MM.1S (cell line): ENCODE data around the gene TMEM123.

Experiments
- DNase-seq: peaks from one replicate; pipeline ENCODE4 v3.0.0-alpha.2; 2015
- H2AFZ ChIP-seq: fragments of 300-600 bp; sonication (generic); 2 replicates; pipeline ENCODE4 v1.6.0; 2016; ENCODE audit warnings: antibody characterized with exemption, low read length
- H3F3A ChIP-seq: fragments of 300-600 bp; sonication (generic); 2 replicates; pipeline ENCODE4 v1.6.1; 2016; ENCODE audit warnings: mild to moderate bottlenecking, antibody characterized with exemption, low read length, moderate library complexity, mixed read lengths; ENCODE audit not compliant: insufficient read depth
- H3K27ac ChIP-seq: fragments of 300-600 bp; sonication (generic); 2 replicates; pipeline ENCODE4 v1.5.1; 2016; ENCODE audit warnings: mild to moderate bottlenecking, low read length
- H3K27me3 ChIP-seq: fragments of 300-600 bp; sonication (generic); replicated peaks from 2 replicates; pipeline ENCODE4 v1.6.0; 2016; ENCODE audit warnings: low read length; ENCODE audit not compliant: insufficient read depth
- H3K36me3 ChIP-seq: fragments of 300-600 bp; sonication (generic); replicated peaks from 2 replicates; pipeline ENCODE4 v1.6.1; 2016; ENCODE audit warnings: mild to moderate bottlenecking, low read length, mixed read lengths; ENCODE audit not compliant: insufficient read depth
- H3K4me1 ChIP-seq: fragments of 300-600 bp; sonication (generic); 2 replicates; pipeline ENCODE4 v1.6.1; 2016; ENCODE audit warnings: low read length, mixed read lengths
- H3K4me2 ChIP-seq: fragments of 300-600 bp; sonication (generic); 2 replicates; pipeline ENCODE4 v1.6.0; 2016; ENCODE audit warnings: low read depth, low read length
- H3K4me3 ChIP-seq: fragments of 300-600 bp; sonication (generic); 2 replicates; pipeline ENCODE4 v1.5.1; 2016; ENCODE audit warnings: low read length, mixed read lengths
- H3K79me2 ChIP-seq: fragments of 300-600 bp; sonication (generic); 2 replicates; pipeline ENCODE4 v1.6.1; 2016; ENCODE audit warnings: mixed run types, low read length, mixed read lengths
- H3K9ac ChIP-seq: fragments of 300-600 bp; sonication (generic); 2 replicates; pipeline ENCODE4 v1.6.1; 2016; ENCODE audit warnings: low read length, mixed read lengths
- H3K9me2 ChIP-seq: fragments of 300-600 bp; sonication (generic); replicated peaks from 2 replicates; pipeline ENCODE4 v1.6.1; 2016; ENCODE audit warnings: mild to moderate bottlenecking, low read length, mixed read lengths; ENCODE audit not compliant: insufficient read depth
- H3K9me3 ChIP-seq: fragments of 300-600 bp; sonication (generic); replicated peaks from 2 replicates; pipeline ENCODE4 v1.6.1; 2016; ENCODE audit warnings: mild to moderate bottlenecking, low read length, mixed read lengths; ENCODE audit not compliant: insufficient read depth
- H4K20me1 ChIP-seq: fragments of 300-600 bp; sonication (generic); 2 replicates; pipeline ENCODE4 v1.6.1; 2016; ENCODE audit warnings: mild to moderate bottlenecking, low read length, moderate library complexity, mixed read lengths; ENCODE audit not compliant: insufficient read depth
- CTCF ChIP-seq: fragments of 300-600 bp; sonication (generic); IDR thresholded peaks from 2 replicates; pipeline ENCODE4 v1.5.1; 2016; ENCODE audit warnings: antibody characterized with exemption, low read length, mixed read lengths
- EZH2 ChIP-seq: fragments of 300-600 bp; sonication (generic); optimal IDR thresholded peaks from 2 replicates; pipeline ENCODE3; 2017; ENCODE audit warnings: low read depth, mild to moderate bottlenecking, antibody characterized with exemption, low read length, mixed read lengths
- EZH2phosphoT487 ChIP-seq: fragments of 300-600 bp; sonication (generic); IDR thresholded peaks from 2 replicates; pipeline ENCODE4 v1.6.1; 2018; ENCODE audit warnings: antibody characterized with exemption, low read length

TMEM123 gene

GRCh38 chr11:102499151-102499550, 46.6 kb upstream of the TMEM123 start:
- DNase-seq = no peak
- no peak for TF ChIP-seq EZH2phosphoT487
- TF ChIP-seq CTCF = no peak
- TF ChIP-seq EZH2 = no peak
- Histone ChIP-seq H4K20me1 (no peaks in the 10 kb centered on the region), H3K9me2 (no peaks in the 10 kb centered on the region), H3K4me3 (no peak overlapping the region), H3F3A (no peaks in the 10 kb centered on the region), H3K4me1 (no peaks in the 10 kb centered on the region), H2AFZ (no peak overlapping the region), H3K27me3 (no peaks in the 10 kb centered on the region), H3K36me3 (no peaks in the 10 kb centered on the region), H3K79me2 (no peaks in the 10 kb centered on the region), H3K4me2 (no peak overlapping the region), H3K27ac (no peak overlapping the region), H3K9ac (no peak overlapping the region), H3K9me3 (no peaks in the 10 kb centered on the region)

- Histone ChIP-seq H3K9ac (no peak overlapping the region), H3F3A (no peaks in the 10 kb centered on the region), H3K4me1 (no peaks in the 10 kb centered on the region), H2AFZ (no peak overlapping the region), H3K4me3 (no peak overlapping the region), H3K36me3 (no peaks in the 10 kb centered on the region), H3K4me2 (no peak overlapping the region), H3K9me3 (no peaks in the 10 kb centered on the region), H3K79me2 (no peaks in the 10 kb centered on the region), H3K27me3 (no peaks in the 10 kb centered on the region), H4K20me1 (no peaks in the 10 kb centered on the region), H3K27ac (no peak overlapping the region), H3K9me2 (no peaks in the 10 kb centered on the region)
- DNase-seq = no peak
- no peak for TF ChIP-seq CTCF
Measured at GRCh38 chr11:102497061-102497460, 44.5 kb upstream of the TMEM123 start.

- no peak overlapping the region for H3K9ac ChIP-seq
- no peaks in the 10 kb centered on the region for H3K79me2 ChIP-seq
- no peak overlapping the region for H2AFZ ChIP-seq
- H3K27me3 ChIP-seq = no peaks in the 10 kb centered on the region
- H3K27ac ChIP-seq = no peak overlapping the region
- peak; percentile 76 for DNase-seq
- no peaks in the 10 kb centered on the region for H3K4me1 ChIP-seq
- no peak overlapping the region for H3K4me2 ChIP-seq
- no peak overlapping the region for H3K4me3 ChIP-seq
- H3K9me2 ChIP-seq = no peaks in the 10 kb centered on the region
- no peaks in the 10 kb centered on the region for H3F3A ChIP-seq
- no peaks in the 10 kb centered on the region for H4K20me1 ChIP-seq
- H3K9me3 ChIP-seq = no peaks in the 10 kb centered on the region
- no peaks in the 10 kb centered on the region for H3K36me3 ChIP-seq
- peak; percentile 69 for TF ChIP-seq CTCF
- TF ChIP-seq EZH2phosphoT487 = no peak
Measured at GRCh38 chr11:102495161-102496042, 42.8 kb upstream of the TMEM123 start.
